RPMI7951 (cell line): ENCODE data around the gene TNNC2. TPM values are rescaled to one million over a fixed set of nuclear protein-coding genes. Genes with fewer than 3 reads are reported as not detected.
"Not testable (repeated sequence)": the region's sequence is repeated elsewhere in the genome, so short reads cannot be mapped to it uniquely, and the experiment has no call there.

ENCODE experiments used
- DNase-seq: peaks from one replicate; pipeline ENCODE4 v3.0.0-alpha.2; 2012; ENCODE audit warnings: low read depth
- total RNA-seq: library from RNA; depleted of rRNA; stranded (reverse); fragments of >200 nt; shearing (Covaris generic); gene quantifications from 2 replicates; pipeline ENCODE4 v1.2.3, GENCODE V29; 2014

Gene TNNC2
- total RNA-seq, 1 experiment from 2014 or later = 0.36 TPM

DNA sequence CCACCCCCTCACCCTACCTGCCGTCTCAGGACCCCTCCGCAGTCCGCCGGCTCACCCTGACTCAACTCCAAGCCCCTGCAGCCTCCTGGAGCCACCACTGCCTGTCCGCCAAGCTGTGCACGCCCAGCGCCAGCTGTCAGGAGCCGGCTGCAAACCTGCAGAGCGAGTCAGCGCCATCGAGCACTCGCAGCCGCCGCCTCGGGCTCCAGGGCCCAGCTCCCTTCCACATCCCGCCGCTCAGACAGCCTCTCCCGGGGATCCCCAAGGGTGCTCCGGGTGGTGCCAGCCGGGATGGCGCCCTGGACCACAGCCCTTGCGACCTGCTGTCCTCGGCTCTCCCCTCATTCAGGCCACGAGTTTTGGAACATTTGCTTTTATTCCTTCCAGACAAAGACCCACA, 4.3 kb downstream of the TNNC2 start:
- DNase-seq = peak; percentile 68

DNA sequence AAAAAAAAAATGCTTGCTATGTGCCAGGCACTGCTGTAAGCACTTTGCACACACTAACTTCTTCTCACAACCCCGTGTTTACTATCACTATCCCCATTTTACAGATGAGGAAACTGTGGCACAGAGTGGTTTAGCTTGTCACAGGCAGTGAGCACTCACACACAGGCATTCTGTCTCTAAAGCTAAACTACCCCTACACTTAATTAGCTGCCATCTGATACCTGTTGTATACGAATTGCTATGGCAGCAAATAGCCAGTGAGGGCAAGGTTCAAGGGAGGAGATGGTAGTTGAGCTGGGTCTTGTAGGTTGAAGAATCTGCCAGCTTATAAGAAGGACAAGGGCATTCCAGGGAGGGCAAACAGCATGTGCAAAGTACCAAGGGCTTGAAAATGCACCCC, 5.2 kb downstream of the TNNC2 start:
- no peak for DNase-seq

DNA sequence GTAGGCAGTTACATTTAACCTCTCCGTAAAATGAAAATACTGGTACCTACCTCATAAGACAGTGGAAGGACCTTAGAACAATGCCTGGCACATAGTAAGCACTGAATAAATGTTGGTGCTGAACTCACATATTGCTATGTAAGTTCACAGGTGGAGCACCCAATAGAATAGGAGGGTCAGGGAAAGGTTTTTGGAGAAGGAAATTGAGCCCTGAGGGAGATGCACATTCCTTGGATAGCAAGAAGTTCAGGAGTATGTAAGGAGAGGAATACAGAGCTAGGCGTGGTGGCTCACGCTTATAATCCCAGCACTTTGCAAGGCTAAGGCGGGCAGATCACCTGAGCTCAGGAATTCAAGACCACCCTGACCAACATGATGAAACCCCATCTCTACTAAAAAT, 7.6 kb downstream of the TNNC2 start:
- no peak for DNase-seq

DNA sequence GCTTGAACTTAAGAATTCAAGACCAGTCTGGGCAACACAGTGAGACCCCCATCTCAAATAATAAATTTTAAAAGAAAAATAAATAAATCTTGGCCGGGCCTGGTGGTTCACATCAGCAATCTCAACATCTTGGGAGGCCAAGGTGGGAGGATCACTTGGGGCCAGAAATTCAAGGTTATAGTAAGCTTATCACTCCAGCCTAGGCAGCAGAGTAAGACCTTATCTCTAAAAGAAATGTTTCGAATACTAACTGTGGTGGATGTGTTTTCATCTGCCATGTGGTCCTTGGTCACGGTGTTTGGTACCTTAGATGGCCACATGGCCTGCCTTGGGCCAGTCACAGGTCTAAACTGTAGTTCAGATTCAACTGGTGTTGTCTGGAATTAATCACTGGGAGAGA, 8.9 kb downstream of the TNNC2 start:
- no peak for DNase-seq

- peak; percentile 78 for DNase-seq
Measured at GRCh38 chr20:45817376-45818194, 9.5 kb downstream of the TNNC2 start.

DNA sequence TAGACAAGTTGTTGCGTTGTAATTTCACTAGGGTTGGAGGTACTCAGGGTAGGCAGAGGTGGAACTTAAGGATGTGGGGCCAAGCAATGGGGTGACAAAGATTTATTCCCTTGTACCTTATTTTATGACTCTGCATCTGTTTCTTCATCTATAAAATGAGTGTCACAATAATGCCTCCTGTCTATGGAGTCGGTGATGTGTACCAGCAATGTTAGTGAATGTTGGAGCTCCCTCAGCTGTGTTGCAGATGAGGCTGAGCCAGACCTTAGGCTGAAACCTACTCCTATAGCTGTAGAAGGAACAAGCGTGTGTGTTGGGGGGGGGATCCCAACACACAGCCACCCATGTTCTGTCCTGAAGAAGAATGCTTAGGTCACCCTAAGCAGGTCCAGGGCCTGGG, 10.2 kb downstream of the TNNC2 start:
- no peak for DNase-seq

- no peak for DNase-seq
Measured at GRCh38 chr20:45814314-45814713, 12.8 kb downstream of the TNNC2 start.

DNA sequence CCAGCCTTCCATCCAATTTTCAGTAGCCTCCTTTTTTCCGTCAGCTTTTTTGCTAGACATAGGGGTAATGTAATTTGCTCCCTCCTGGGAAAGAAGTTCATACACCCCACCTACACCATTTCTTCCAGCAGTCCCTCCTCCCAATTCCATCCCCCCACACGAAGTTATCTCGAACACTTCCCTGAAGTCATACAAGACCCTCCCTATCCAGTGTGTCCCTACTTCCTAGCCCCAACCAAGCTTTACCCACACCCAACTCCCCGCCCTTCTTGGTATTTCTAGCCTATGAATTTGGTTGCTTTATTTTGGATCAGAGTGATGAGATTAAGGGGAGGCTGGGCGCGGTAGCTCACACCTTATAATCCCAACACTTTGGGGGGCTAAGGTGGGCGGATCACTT, 13.6 kb downstream of the TNNC2 start:
- DNase-seq = no peak

- no peak for DNase-seq
Measured at GRCh38 chr20:45813006-45813340, 14.1 kb downstream of the TNNC2 start.

GRCh38 chr20:45812157-45813005, 14.7 kb downstream of the TNNC2 start, which contains the start of gene UBE2C:
Gene UBE2C, plus strand, starts transcription at chr20:45812644. Its CDS starts 52 bp downstream, at chr20:45812696.
- peak; percentile 100 for DNase-seq

DNA sequence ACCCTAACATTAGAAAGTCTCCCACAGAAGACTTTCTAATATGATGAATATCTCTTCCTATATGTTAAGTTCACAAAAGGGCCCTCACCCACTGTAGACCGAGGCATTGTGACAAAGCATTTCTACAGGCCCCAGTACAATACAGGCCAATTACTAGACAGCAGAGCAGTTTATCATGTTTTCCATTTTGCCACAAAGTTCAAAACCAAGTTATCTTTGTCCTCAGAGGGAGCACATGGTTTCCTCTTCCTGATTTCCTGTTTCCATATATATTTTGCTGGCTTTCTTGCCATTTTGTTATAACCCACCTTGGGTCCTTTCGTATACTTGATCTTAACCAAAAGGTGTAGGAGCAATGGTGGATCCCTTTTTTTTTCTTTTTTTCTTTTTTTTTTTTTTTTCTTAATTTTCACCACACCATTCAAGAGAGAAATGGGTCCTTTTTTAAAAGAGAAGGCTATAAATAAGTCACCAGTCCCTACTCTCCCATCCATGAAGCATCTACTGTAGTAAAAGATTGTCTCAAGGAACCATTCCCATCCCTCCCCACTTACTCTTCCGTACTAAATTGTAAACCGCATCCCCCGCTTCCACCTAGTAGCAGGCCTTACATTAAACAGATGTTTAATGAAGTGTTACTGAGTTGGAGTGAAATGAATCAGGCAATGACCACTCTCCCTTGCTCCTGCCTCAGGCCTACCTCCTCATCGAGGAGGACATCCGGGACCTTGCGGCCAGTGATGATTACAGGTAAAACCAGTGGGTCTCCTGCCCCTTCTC, 16.7 kb downstream of the TNNC2 start:
- no peak for DNase-seq

DNA sequence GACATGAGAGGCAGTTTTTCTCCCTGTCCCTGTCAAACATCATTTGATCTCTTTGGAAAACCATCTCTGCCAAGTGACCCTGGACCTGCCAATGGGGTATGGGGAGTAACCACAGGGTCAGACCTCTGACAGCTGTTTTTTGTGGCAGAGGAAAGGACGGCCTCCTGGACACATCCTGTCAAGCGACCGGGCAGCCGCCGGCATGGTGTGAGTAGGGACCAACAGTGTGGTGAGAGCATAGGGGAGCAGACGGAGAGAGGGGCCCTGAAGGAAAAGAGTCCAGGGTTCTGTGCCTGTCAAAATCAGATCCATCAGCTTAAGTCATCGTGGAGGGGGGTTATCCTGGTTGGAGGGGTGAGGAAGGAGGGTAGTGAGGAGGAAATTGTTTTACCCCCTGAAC, 25.3 kb downstream of the TNNC2 start:
- no peak for DNase-seq

DNA sequence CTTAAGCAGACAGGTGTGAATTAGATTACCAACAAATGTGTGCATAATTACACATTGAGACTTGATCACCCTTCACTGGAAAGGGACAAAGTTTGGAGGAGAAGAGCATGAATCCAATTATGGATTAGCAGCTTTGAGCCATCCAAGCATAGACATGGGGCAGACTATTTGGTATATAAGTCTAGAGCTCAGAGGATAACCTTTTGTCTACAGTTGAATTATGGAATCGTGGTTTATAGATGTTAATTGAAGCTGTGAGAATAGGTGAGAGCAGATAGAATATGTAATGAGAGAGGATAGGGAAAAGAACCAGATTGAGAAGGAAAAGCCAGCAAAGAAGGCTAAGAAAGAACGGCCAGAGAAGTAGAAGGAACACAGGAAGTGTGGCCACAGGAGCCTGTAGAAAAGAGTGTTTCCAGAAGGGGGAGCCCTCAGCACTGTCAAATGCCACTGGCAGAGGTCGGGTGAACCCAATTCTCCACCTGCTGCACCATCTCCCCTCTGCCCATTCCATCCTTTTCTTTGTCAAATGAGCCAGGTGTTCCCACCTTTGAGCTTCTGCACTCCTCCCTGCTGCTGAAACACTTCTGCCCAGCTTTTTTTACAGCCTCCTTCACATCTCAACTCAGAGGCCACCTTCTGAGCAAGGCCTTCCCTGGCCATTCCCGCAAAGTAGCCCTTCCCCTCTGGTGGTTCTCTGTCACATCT, 28.0 kb downstream of the TNNC2 start:
- DNase-seq = peak; percentile 64

GRCh38 chr20:45797955-45798354, 29.2 kb downstream of the TNNC2 start:
- DNase-seq = not testable (repeated sequence)

DNA sequence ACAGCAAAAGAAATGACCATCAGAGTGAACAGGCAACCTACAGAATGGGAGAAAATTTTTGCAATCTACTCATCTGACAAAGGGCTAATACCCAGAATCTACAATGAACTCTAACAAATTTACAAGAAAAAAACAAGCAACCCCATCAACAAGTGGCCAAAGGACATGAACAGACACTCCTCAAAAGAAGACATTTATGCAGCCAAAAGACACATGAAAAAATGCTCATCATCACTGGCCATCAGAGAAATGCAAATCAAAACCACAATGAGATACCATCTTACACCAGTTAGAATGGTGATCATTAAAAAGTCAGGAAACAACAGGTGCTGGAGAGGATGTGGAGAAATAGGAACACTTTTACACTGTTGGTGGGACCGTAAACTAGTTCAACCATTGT, 29.6 kb downstream of the TNNC2 start:
- not testable (repeated sequence) for DNase-seq

- no peak for DNase-seq
Measured at GRCh38 chr20:45796337-45797065, 30.6 kb downstream of the TNNC2 start.

DNA sequence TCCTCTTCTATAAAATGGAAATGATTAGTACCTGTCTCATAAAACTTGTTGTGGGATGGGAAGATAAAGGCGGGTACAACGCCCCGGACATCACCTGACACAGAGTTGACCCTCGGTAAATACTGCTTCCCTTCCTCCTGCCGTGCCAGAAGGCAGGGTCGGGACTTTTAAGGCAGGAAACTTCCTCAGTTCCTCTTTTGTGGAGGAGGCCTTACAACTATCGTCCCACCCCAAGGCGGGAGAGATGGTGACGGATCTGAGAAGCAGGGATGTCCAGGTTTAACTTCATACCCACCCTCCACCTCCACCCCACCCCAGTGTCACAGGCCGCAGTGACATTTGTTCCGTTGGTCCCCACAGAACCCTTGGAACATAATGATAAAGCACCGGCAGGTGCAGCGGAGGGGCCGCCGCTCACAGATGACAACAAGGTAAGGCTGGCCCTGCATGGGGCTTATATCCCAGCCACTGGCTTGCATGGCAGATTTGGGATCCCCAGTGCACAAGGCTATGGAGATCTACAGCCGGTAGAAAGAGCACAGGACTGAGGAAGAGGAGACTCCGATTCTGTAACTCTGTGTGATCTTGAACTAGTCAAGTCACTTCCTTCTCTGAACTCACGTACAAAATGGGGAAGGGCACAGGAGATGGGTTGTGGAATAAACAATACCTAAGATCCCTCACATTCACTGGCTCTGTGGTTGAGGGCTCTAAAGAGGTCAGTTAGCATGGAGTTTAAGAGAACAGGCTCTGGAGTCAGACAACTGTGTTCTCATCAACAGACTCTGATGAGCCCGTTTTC, 34.6 kb downstream of the TNNC2 start:
- DNase-seq = no peak

- no peak for DNase-seq
Measured at GRCh38 chr20:45788351-45788750, 38.8 kb downstream of the TNNC2 start.

DNA sequence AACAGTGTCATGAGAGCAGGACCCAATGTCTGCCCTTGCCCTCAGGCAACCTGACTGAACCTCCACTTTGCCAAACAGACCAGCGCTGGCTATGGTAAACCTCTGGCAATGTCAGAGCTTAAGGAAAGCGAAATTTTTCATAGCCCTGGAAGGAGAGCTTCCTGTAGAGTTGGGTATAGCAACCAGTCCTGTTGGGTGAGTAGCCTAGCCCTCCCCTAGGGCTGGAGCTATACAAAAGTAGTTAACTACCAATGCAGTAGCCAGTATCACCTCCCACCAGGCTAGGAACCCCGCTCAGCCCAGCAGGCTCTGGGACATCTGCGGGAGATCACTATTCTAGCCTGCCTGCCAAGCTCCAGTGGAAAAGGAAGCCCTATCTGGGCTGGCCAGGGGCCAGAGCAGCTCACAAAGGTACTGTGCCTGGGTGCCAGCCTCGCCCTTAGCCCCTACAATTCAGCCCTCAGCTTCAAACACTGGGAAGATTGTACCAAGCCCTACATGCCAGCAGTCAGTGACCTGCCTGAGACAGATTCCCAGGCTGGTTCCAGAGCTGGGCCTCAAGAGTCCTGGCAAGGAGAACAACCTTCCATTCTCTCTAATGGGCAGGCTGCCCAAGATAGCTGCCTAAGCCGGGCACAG, 43.3 kb downstream of the TNNC2 start:
- no peak for DNase-seq

DNA sequence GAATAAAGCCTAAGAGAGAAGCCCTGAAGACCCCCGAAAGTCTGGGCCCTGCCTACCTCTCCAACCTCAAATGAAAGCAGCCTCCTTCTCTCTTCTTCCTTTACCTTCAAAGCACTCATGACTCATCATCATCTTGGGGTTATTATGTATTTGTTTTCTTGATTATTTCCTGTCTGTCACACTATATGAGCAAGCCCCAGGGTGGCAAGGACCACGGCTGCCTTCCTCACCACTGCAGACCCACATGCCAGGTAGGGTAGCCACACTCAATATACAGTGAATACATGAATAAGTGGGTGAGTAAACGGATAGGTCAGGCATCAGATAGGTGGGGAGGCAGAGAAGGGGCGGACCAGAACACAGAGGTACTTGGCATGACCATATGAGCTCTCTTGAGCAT, 44.2 kb downstream of the TNNC2 start:
- DNase-seq = peak; percentile 42
